ENCODE measurements around the gene ZNF799.
"Not testable (repeated sequence)": the region's sequence is repeated elsewhere in the genome, so short reads cannot be mapped to it uniquely, and the experiment has no call there.

The ZNF799 gene

GRCh38 chr19:12400633-12401502 lies at the start of gene ZNF799:
ZNF799 (minus strand) TSS chr19:12401271; CDS start chr19:12401070, 201 bp downstream.
- peak; percentile 83 for DNase-seq (ENCODE audit: low read depth)
- H3K4me3 ChIP-seq (ENCODE audit: low read depth, low read length): peak within 1 kb of the TSS; percentile 76

GRCh38 chr19:12450844-12451243 lies 49.8 kb upstream of the ZNF799 start:
- no peak for DNase-seq (ENCODE audit: low read depth)
- H3K4me3 ChIP-seq (ENCODE audit: low read depth, low read length): no peak overlapping the region

- no peak overlapping the region for H3K4me3 ChIP-seq (ENCODE audit: low read depth, low read length)
- DNase-seq (ENCODE audit: low read depth): no peak
Measured at GRCh38 chr19:12448808-12449207, 47.7 kb upstream of the ZNF799 start.

GRCh38 chr19:12440541-12441316 lies 39.7 kb upstream of the ZNF799 start, which contains the start of gene ZNF443:
ZNF443 (minus strand) TSS chr19:12441021; CDS start chr19:12440914, 107 bp downstream.
- H3K4me3 ChIP-seq (ENCODE audit: low read depth, low read length): peak within 1 kb of the TSS; percentile 69
- peak; percentile 82 for DNase-seq (ENCODE audit: low read depth)

- DNase-seq (ENCODE audit: low read depth): not testable (repeated sequence)
Measured at GRCh38 chr19:12439686-12440540, 38.8 kb upstream of the ZNF799 start.

GRCh38 chr19:12430726-12431299 lies 29.7 kb upstream of the ZNF799 start:
- not testable (repeated sequence) for DNase-seq (ENCODE audit: low read depth); H3K4me3 ChIP-seq (ENCODE audit: low read depth, low read length)

More at GRCh38 chr19:12439686-12440540, 38.8 kb upstream of the ZNF799 start:
- H3K4me3 ChIP-seq (ENCODE audit: low read depth, low read length): peak overlapping the region; percentile 69

- DNase-seq (ENCODE audit: low read depth): no peak
- H3K4me3 ChIP-seq (ENCODE audit: low read depth, low read length): no peak overlapping the region
Measured at GRCh38 chr19:12425888-12426274, 24.8 kb upstream of the ZNF799 start.

- no peak for DNase-seq (ENCODE audit: low read depth)
Measured at GRCh38 chr19:12425236-12425887, 24.3 kb upstream of the ZNF799 start.

GRCh38 chr19:12417273-12417672 lies 16.2 kb upstream of the ZNF799 start:
- not testable (repeated sequence) for DNase-seq (ENCODE audit: low read depth); H3K4me3 ChIP-seq (ENCODE audit: low read depth, low read length)

More at GRCh38 chr19:12425236-12425887, 24.3 kb upstream of the ZNF799 start:
- H3K4me3 ChIP-seq (ENCODE audit: low read depth, low read length): no peak overlapping the region

- DNase-seq (ENCODE audit: low read depth): no peak
- H3K4me3 ChIP-seq (ENCODE audit: low read depth, low read length): no peak overlapping the region
Measured at GRCh38 chr19:12411893-12412292, 10.8 kb upstream of the ZNF799 start.

GRCh38 chr19:12399901-12400632 lies 1.0 kb downstream of the ZNF799 start:
- DNase-seq (ENCODE audit: low read depth): not testable (repeated sequence)
- peak overlapping the region; percentile 76 for H3K4me3 ChIP-seq (ENCODE audit: low read depth, low read length)

- not testable (repeated sequence) for DNase-seq (ENCODE audit: low read depth); H3K4me3 ChIP-seq (ENCODE audit: low read depth, low read length)
Measured at GRCh38 chr19:12391148-12391547, 9.9 kb downstream of the ZNF799 start.

GRCh38 chr19:12386365-12386764 lies 14.7 kb downstream of the ZNF799 start:
- not testable (repeated sequence) for DNase-seq (ENCODE audit: low read depth); H3K4me3 ChIP-seq (ENCODE audit: low read depth, low read length)

- no peak overlapping the region for H3K4me3 ChIP-seq (ENCODE audit: low read depth, low read length)
- no peak for DNase-seq (ENCODE audit: low read depth)
Measured at GRCh38 chr19:12380444-12380737, 20.7 kb downstream of the ZNF799 start.

GRCh38 chr19:12379732-12380443 lies 21.2 kb downstream of the ZNF799 start:
- H3K4me3 ChIP-seq (ENCODE audit: low read depth, low read length): no peak overlapping the region

GRCh38 chr19:12374026-12374425 lies 27.0 kb downstream of the ZNF799 start:
- no peak for DNase-seq (ENCODE audit: low read depth)
- H3K4me3 ChIP-seq (ENCODE audit: low read depth, low read length): no peak overlapping the region

More at GRCh38 chr19:12379732-12380443, 21.2 kb downstream of the ZNF799 start:
- DNase-seq (ENCODE audit: low read depth): no peak

All from skeletal muscle cell (primary cell).